ENCODE data around the gene VEZT.
"Not testable (repeated sequence)": the region's sequence is repeated elsewhere in the genome, so short reads cannot be mapped to it uniquely, and the experiment has no call there.

GRCh38 chr12:95234187-95234586 lies 16.6 kb downstream of the VEZT start:
- TF ChIP-seq CTCF (IDR thresholded peaks at IDR 0.05); POLR2AphosphoS5 (IDR thresholded peaks at IDR 0.05); EP300 (IDR thresholded peaks at IDR 0.05; ENCODE audit: low read depth): not testable (repeated sequence)

Measured in transverse colon (tissue), 4 donors.